ENCODE results near the gene MINAR2.
A peak's percentile ranks its signal among the peaks of the same experiment; 100 is the strongest.

MINAR2 gene

GRCh38 chr5:129746876-129747275 lies 1.0 kb upstream of the MINAR2 start:
- Mint-ChIP-seq H3K4me3 (no peak overlapping the region), H3K36me3 (ENCODE audit: low read depth) (no peaks in the 10 kb centered on the region), H3K4me1 (peaks cover 27% of the 10 kb centered on the region), H3K9me3 (no peaks in the 10 kb centered on the region), H3K27me3 (ENCODE audit: low read depth, poor library complexity) (peaks cover 3% of the 10 kb centered on the region), H3K27ac (no peak overlapping the region)
- DNase-seq, result no peak
- TF ChIP-seq, protein P1, sequence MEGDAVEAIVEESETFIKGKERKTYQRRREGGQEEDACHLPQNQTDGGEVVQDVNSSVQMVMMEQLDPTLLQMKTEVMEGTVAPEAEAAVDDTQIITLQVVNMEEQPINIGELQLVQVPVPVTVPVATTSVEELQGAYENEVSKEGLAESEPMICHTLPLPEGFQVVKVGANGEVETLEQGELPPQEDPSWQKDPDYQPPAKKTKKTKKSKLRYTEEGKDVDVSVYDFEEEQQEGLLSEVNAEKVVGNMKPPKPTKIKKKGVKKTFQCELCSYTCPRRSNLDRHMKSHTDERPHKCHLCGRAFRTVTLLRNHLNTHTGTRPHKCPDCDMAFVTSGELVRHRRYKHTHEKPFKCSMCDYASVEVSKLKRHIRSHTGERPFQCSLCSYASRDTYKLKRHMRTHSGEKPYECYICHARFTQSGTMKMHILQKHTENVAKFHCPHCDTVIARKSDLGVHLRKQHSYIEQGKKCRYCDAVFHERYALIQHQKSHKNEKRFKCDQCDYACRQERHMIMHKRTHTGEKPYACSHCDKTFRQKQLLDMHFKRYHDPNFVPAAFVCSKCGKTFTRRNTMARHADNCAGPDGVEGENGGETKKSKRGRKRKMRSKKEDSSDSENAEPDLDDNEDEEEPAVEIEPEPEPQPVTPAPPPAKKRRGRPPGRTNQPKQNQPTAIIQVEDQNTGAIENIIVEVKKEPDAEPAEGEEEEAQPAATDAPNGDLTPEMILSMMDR (IDR thresholded peaks at IDR 0.05), result no peak

DNA sequence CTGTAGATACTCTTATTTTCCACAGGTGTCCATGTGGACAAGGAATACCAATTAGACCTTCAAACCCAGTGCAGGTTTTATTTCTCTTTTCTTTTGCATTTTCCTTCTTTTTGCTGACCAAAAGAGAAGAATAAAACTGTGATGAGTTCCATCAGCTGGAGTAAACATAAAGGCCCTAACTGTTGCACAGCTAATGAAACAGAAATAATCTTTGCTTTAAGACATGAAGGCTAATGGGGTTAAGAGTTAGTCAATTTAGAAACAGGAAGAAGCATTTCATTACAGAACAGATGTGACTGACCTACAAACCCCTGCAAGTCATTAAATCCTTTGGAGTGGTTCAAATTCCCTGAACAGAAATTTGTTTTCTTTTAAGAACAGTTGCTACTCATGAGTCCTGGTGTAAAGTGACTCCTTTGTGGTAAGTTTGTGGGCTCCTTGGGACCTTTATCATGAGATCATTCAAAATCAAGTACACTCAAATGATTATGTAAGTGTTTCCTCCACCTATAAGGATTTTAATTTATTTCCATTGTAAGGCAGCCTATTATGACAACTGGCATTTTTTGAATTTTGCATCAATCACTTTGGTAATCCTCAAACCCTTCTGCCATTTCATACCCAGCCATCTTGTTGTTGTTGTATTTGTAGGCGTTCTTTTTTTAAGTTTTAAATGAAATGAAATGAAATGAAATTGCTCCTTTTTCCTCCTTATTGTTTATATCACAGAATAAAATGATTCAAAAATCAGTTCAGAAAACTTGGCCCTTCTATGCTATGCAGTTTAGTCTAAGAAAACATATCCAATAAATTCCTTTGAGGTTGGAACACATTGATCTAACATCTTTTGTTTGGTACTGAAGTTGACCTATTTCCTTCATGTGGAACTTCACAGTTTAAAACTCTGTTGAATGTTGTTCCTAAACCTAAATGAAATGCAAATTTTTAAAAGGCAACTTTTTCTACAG lies 1.3 kb downstream of the MINAR2 start:
- Mint-ChIP-seq H3K9me3 (no peaks in the 10 kb centered on the region), H3K4me3 (no peak overlapping the region), H3K4me1 (peaks cover 27% of the 10 kb centered on the region), H3K27me3 (ENCODE audit: low read depth, poor library complexity) (peaks cover 3% of the 10 kb centered on the region), H3K27ac (peak overlapping the region; percentile 88), H3K36me3 (ENCODE audit: low read depth) (no peaks in the 10 kb centered on the region)
- DNase-seq, result no peak
- TF ChIP-seq, protein P1 (IDR thresholded peaks at IDR 0.05), result no peak

DNA sequence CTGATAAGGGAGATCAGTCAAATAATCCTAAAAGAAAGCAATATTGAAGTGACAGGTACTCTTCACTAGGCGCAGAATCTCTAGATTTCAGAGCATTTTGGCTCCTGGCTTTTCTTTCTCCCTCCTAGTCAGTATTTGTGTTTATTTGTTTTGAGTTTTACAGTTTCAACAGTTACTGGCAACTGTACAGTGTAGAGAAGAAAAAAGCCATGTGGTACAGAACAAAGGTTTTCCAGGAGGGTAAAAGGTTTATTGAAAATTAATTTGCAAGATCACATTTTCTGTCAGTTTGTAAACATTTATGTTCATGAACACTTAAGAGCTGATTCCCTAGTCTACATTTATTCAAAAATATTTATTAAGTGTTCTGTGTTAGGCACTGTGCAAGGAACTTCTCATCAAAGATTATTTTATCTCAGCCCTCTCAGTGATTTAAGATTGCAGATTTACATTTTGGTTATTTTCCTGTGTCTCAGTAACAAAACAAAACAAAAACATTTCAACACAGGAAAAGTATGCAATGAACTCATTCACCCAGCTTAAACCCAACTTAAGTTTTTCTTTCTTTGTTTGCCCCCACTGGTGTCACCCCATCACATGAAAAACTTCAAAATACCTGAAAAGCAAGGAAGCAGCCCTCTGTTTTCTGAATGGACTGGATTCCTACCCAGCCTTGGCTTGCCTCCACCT lies 12.9 kb downstream of the MINAR2 start:
- TF ChIP-seq, protein P1 (IDR thresholded peaks at IDR 0.05), result no peak
- no peak overlapping the region for H3K27ac Mint-ChIP-seq
- peaks cover 2% of the 10 kb centered on the region for H3K27me3 Mint-ChIP-seq (ENCODE audit: low read depth, poor library complexity)
- no peaks in the 10 kb centered on the region for H3K4me1 Mint-ChIP-seq
- no peak for DNase-seq
- H3K4me3 Mint-ChIP-seq, result no peak overlapping the region
- H3K9me3 Mint-ChIP-seq, result no peaks in the 10 kb centered on the region
- H3K36me3 Mint-ChIP-seq (ENCODE audit: low read depth), result no peaks in the 10 kb centered on the region

DNA sequence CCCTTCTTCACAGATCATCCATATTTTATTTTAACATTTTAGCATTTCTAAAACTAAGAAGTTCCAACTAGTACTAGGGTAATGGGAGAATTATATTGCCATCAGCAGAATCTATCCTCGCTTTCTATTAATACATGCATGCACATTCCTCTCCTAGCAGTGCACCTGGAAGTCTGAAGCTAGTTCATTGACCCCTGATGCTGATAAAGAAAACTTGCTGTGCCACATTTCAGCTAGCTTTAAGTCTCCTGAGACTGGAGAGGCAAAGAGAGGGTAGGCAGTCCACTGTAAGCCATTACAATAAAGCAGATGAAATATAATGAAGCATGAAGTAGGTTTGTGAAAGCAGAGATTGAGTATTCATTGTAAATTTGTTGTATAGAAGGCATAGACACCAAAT lies 15.8 kb downstream of the MINAR2 start:
- no peak overlapping the region for H3K4me3 Mint-ChIP-seq
- no peak for DNase-seq
- no peaks in the 10 kb centered on the region for H3K9me3 Mint-ChIP-seq
- TF ChIP-seq, protein P1 (IDR thresholded peaks at IDR 0.05), result no peak
- no peak overlapping the region for H3K27ac Mint-ChIP-seq
- H3K27me3 Mint-ChIP-seq (ENCODE audit: low read depth, poor library complexity), result peaks cover 2% of the 10 kb centered on the region
- no peaks in the 10 kb centered on the region for H3K36me3 Mint-ChIP-seq (ENCODE audit: low read depth)
- peaks cover 1% of the 10 kb centered on the region for H3K4me1 Mint-ChIP-seq

- peaks cover 5% of the 10 kb centered on the region for H3K4me1 Mint-ChIP-seq
- TF ChIP-seq, protein P1 (IDR thresholded peaks at IDR 0.05), result no peak
- no peak overlapping the region for H3K27ac Mint-ChIP-seq
- H3K27me3 Mint-ChIP-seq (ENCODE audit: low read depth, poor library complexity), result peaks cover under 1% of the 10 kb centered on the region
- H3K4me3 Mint-ChIP-seq, result no peak overlapping the region
- no peak for DNase-seq
- no peaks in the 10 kb centered on the region for H3K36me3 Mint-ChIP-seq (ENCODE audit: low read depth)
- no peaks in the 10 kb centered on the region for H3K9me3 Mint-ChIP-seq
Observed at GRCh38 chr5:129766798-129767197, 18.9 kb downstream of the MINAR2 start.

Data from nephron progenitor cell (in vitro differentiated cells).